DND-41 (cell line): ENCODE data around the gene TRPM1.

Experiments
- ATAC-seq: fragments of 200-7000 bp; cut with Tn5 transposase; 3 replicates; pipeline ENCODE4 v1.9.1; 2021; ENCODE audit warnings: low read depth; ENCODE audit not compliant: insufficient read depth
- DNase-seq: peaks from one replicate; pipeline ENCODE4 v3.0.0-alpha.2; 2020
- H2AFZ ChIP-seq: 2 replicates; pipeline ENCODE4 v1.6.0; 2012; ENCODE audit warnings: low read depth, low read length
- H3K27ac ChIP-seq: 2 replicates; pipeline ENCODE4 v1.5.1; 2012; ENCODE audit warnings: low read length, inconsistent platforms
- H3K27me3 ChIP-seq: fragments of 200-600 bp; sonication (generic); 2 replicates; pipeline ENCODE4 v1.6.0; 2012; ENCODE audit warnings: low read length, mild to moderate bottlenecking, inconsistent platforms; ENCODE audit not compliant: insufficient read depth, poor library complexity
- H3K36me3 ChIP-seq: 2 replicates; pipeline ENCODE4 v1.5.1; 2012; ENCODE audit warnings: low read length, inconsistent platforms; ENCODE audit not compliant: insufficient read depth
- H3K4me1 ChIP-seq: 2 replicates; pipeline ENCODE4 v1.5.1; 2012; ENCODE audit warnings: mild to moderate bottlenecking, low read length; ENCODE audit not compliant: insufficient read depth
- H3K4me2 ChIP-seq: 2 replicates; pipeline ENCODE4 v1.6.0; 2012; ENCODE audit warnings: mild to moderate bottlenecking, moderate library complexity, low read length, inconsistent platforms; ENCODE audit not compliant: insufficient read depth
- H3K4me3 ChIP-seq, 2 experiments: fragments of 200-600 bp in 1 of 2; shearing (Covaris generic) in 1 of 2; 2 replicates each; pipeline ENCODE4 v1.5.1; 2012 to 2016; ENCODE audit warnings: inconsistent platforms in 2 of 2, low read length in 2 of 2, mild to moderate bottlenecking in 2 of 2, low read depth in 1 of 2, moderate library complexity in 1 of 2
- H3K79me2 ChIP-seq: 2 replicates; pipeline ENCODE4 v1.6.0; 2012; ENCODE audit warnings: low read length, inconsistent platforms; ENCODE audit not compliant: insufficient read depth
- H3K9ac ChIP-seq: 2 replicates; pipeline ENCODE4 v1.6.0; 2012; ENCODE audit warnings: low read depth, mild to moderate bottlenecking, inconsistent platforms, low read length, moderate library complexity
- H3K9me3 ChIP-seq: 2 replicates; pipeline ENCODE4 v1.5.1; 2012; ENCODE audit warnings: low read length, moderate library complexity, mild to moderate bottlenecking, inconsistent platforms; ENCODE audit not compliant: insufficient read depth, severe bottlenecking
- H4K20me1 ChIP-seq: 2 replicates; pipeline ENCODE4 v1.6.0; 2012; ENCODE audit warnings: low read length; ENCODE audit not compliant: insufficient read depth
- CTCF ChIP-seq: IDR thresholded peaks from 2 replicates; pipeline ENCODE4 v1.5.1; 2012; ENCODE audit warnings: borderline replicate concordance, low read length, moderate library complexity, mild to moderate bottlenecking; ENCODE audit not compliant: poor library complexity, severe bottlenecking; ENCODE audit errors: extremely low read depth
- EZH2 ChIP-seq: IDR thresholded peaks from 3 replicates; pipeline ENCODE4 v1.6.1; 2012; ENCODE audit warnings: borderline replicate concordance, low read depth, mild to moderate bottlenecking, moderate library complexity, low read length, inconsistent platforms; ENCODE audit not compliant: severe bottlenecking

TRPM1 gene

GRCh38 chr15:31080591-31081014, 20.9 kb downstream of the TRPM1 start:
- ATAC-seq (no peak), DNase-seq (no peak)

DNA sequence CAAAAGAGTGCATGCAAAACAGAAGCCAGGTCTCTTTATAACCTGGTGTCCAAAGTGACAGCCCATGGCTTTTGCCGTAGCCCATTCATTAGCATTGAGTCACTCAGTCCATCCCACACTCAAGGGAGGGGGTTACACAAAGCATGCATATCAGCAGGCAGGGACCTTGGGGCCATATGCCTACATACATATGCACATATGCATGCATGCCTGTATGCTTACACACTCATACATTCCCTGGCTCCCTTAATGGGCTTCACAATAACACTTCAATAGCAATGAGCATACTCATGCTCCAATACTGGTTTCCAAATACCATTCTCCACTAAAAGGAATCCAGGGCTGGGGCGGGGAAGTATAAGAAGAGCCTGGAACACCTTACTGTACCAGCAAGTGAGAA, 22.0 kb downstream of the TRPM1 start:
- Histone ChIP-seq H3K36me3 (no peaks in the 10 kb centered on the region), H3K9me3 (no peaks in the 10 kb centered on the region), H4K20me1 (no peaks in the 10 kb centered on the region), H3K4me3 (no peak overlapping the region), H3K4me1 (peaks cover 6% of the 10 kb centered on the region; the same call in 1 of the 2 replicates), H3K4me2 (no peak overlapping the region), H3K27ac (no peak overlapping the region), H2AFZ (no peak overlapping the region), H3K79me2 (no peaks in the 10 kb centered on the region), H3K27me3 (no peaks in the 10 kb centered on the region), H3K9ac (no peak overlapping the region)
- DNase-seq (no peak), ATAC-seq (no peak)
- TF ChIP-seq EZH2 (no peak), CTCF (no peak)

More at GRCh38 chr15:31080591-31081014, 20.9 kb downstream of the TRPM1 start:
- Histone ChIP-seq H3K4me3 (no peak overlapping the region), H3K27me3 (no peaks in the 10 kb centered on the region), H3K9ac (no peak overlapping the region), H3K4me1 (peaks cover 6% of the 10 kb centered on the region; the same call in 1 of the 2 replicates), H3K27ac (no peak overlapping the region), H2AFZ (no peak overlapping the region), H4K20me1 (no peaks in the 10 kb centered on the region), H3K4me2 (no peak overlapping the region), H3K79me2 (no peaks in the 10 kb centered on the region), H3K36me3 (no peaks in the 10 kb centered on the region), H3K9me3 (no peaks in the 10 kb centered on the region)
- no peak for TF ChIP-seq CTCF
- no peak for TF ChIP-seq EZH2

DNA sequence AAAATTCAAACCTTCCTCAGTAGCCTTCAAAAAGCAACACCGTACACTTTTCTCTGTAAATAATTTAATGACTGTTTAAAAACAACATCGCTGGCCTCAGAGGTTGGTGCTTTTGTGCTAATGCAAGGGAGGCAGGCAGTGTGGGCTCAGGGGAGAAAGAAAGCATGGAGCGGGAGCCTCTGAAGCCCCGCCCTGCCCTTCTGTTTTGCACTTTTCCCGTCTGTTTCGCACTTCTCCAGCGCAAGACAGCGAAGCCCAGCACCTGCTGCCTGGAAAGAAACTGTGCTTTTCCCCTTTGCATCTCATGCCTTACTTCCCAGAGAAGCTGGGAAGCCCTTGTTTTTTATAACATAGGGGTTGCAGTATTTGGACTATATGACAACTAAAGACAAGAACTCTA, 23.1 kb downstream of the TRPM1 start:
- ATAC-seq = no peak
- Histone ChIP-seq H3K4me2 (no peak overlapping the region), H3K4me1 (peaks cover 6% of the 10 kb centered on the region; the same call in 1 of the 2 replicates), H2AFZ (no peak overlapping the region), H3K9ac (no peak overlapping the region), H3K79me2 (no peaks in the 10 kb centered on the region), H3K27me3 (no peaks in the 10 kb centered on the region), H4K20me1 (no peaks in the 10 kb centered on the region), H3K36me3 (no peaks in the 10 kb centered on the region), H3K27ac (no peak overlapping the region), H3K9me3 (no peaks in the 10 kb centered on the region), H3K4me3 (no peak overlapping the region)
- no peak for DNase-seq
- TF ChIP-seq CTCF = no peak
- TF ChIP-seq EZH2 = no peak

- H4K20me1 ChIP-seq = no peaks in the 10 kb centered on the region
- no peak overlapping the region for H3K27ac ChIP-seq
- H3K4me3 ChIP-seq = no peak overlapping the region
- ATAC-seq = no peak
- no peaks in the 10 kb centered on the region for H3K79me2 ChIP-seq
- H3K9ac ChIP-seq = no peak overlapping the region
- no peak overlapping the region for H2AFZ ChIP-seq
- H3K27me3 ChIP-seq = no peaks in the 10 kb centered on the region
- TF ChIP-seq EZH2 = no peak
- TF ChIP-seq CTCF = no peak
- no peak overlapping the region for H3K4me2 ChIP-seq
- DNase-seq = no peak
- H3K4me1 ChIP-seq = peaks cover under 1% of the 10 kb centered on the region; the same call in 1 of the 2 replicates
- H3K9me3 ChIP-seq = no peaks in the 10 kb centered on the region
- no peaks in the 10 kb centered on the region for H3K36me3 ChIP-seq
These were observed 23.6 kb downstream of the TRPM1 start for GRCh38 chr15:31077941-31078340.
